ENCODE data around the gene FAM171A2.

The FAM171A2 gene

GRCh38 chr17:44348234-44348987 lies 15.2 kb downstream of the FAM171A2 start:
- in situ Hi-C loops (cut with MboI; ENCODE audit: low sequenced_read_pairs): loop anchor here (25.0 kb wide), 1 partner anchor 136 kb away; the partner anchor contains the start of gene UBTF

GRCh38 chr17:44347206-44348055 lies 16.2 kb downstream of the FAM171A2 start:
- in situ Hi-C loops (cut with MboI; ENCODE audit: low sequenced_read_pairs): loop anchor here (25.0 kb wide), 1 partner anchor 135 kb away; the partner anchor contains the start of gene UBTF

DNA sequence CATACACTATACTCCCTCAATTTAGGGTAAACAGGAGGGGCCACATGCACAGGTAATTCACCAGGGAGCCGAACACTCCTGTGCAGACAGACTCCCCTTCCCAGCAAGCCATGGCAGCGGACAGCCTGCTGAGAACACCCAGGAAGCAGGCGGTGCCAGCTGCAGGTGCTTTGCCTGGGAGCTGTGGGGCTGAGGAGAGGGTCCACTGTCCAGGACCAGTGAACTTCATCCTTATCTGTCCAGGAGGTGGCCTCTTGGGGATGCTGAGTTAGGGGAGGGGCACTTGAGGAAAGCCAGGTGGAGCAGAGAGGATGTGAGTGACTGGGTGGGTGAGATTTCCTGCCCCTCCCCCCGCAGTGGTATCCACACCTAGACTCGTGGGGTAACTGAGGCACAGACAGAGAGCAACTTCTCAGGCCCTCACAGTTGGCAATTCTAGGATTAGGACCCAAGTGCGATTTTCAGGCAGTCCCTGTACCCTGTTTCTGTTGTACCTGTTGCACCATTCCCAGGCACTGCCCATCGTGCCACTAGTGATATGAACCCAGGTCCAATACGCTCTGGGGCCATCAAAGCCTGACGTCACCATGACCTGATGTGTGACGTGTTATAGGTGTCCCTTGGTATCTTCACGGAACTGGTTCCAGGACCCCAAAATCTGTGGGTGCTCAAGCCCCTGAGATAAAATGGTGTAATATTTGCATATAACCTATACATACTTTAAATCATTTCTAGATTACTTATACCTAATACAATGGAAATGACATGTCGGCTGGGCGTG lies 17.4 kb downstream of the FAM171A2 start:
- in situ Hi-C loops (cut with MboI; ENCODE audit: low sequenced_read_pairs): loop anchor here (25.0 kb wide), 1 partner anchor 134 kb away; the partner anchor contains the start of gene UBTF

DNA sequence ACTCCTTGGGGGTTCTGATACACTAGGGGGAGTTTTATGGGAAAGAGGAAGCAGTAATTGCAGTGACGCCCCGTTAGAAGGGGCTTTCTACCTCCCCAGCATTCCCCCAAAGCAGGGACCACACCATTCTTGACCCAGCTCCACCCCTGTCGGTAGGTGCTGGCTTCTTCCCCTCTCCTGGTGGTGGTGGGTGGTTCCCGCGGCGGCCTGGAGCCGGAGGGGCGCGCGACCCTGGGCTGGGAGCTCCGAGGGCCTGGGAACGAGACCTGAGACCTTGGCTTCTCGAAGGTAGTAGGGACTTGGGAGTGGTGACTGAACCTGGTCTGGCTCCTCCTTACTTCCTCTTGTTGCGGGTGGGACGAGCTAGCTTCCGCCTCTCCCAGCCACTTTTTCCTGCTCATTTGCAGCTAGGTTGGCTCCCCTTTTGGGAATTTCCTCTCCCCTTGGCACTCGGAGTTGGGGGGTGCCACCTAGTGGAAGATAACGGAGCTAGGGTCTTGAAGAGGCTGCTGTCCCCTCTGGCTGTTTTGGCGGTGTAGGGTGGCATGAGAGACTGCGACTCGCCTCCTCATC lies 18.1 kb downstream of the FAM171A2 start:
- in situ Hi-C loops (cut with MboI; ENCODE audit: low sequenced_read_pairs): loop anchor here (25.0 kb wide), 1 partner anchor 133 kb away; the partner anchor contains the start of gene UBTF

DNA sequence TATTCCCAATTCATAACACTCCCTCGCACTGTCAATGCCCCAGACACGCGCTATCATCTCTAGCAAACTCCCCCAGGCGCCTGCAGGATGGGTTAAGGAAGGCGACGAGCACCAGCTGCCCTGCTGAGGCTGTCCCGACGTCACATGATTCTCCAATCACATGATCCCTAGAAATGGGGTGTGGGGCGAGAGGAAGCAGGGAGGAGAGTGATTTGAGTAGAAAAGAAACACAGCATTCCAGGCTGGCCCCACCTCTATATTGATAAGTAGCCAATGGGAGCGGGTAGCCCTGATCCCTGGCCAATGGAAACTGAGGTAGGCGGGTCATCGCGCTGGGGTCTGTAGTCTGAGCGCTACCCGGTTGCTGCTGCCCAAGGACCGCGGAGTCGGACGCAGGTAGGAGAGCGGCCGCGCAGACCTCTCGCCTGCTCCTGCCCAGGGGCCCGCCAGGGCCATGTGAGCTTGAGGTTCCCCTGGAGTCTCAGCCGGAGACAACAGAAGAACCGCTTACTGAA lies 18.7 kb downstream of the FAM171A2 start, which contains the start of gene GRN:
GRN (plus strand) TSS at position 364 of the 515 bp plus-strand sequence. CDS start 3,863 bp downstream, outside the sequence.
- in situ Hi-C loops (cut with MboI; ENCODE audit: low sequenced_read_pairs): loop anchor here (25.0 kb wide), 1 partner anchor 133 kb away; the partner anchor contains the start of gene UBTF

GRCh38 chr17:44343510-44344209 lies 20.0 kb downstream of the FAM171A2 start:
- in situ Hi-C loops (cut with MboI; ENCODE audit: low sequenced_read_pairs): loop anchor here (25.0 kb wide), 1 partner anchor 131 kb away; the partner anchor contains the start of gene UBTF

DNA sequence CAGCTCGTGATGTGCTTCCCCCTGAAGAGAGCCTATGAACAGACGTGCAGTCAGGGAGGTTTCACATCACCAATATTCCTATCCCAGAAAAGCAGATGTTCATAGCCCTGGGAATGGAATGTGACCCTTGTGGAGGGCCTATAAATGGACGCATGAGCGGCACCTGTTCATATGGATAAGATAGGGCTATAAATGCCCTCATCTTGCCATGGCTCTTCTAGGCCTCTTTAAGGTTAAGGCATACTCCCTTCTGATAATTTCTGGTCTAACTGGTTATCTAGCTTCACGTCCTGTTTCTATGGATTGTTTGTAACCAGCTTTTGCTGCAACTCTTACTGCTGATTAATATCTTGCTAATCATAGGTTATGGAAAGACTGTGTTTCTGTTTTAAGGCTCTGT lies 23.1 kb downstream of the FAM171A2 start:
- in situ Hi-C loops (cut with MboI; ENCODE audit: low sequenced_read_pairs): loop anchor here (25.0 kb wide), 1 partner anchor 128 kb away; the partner anchor contains the start of gene UBTF

DNA sequence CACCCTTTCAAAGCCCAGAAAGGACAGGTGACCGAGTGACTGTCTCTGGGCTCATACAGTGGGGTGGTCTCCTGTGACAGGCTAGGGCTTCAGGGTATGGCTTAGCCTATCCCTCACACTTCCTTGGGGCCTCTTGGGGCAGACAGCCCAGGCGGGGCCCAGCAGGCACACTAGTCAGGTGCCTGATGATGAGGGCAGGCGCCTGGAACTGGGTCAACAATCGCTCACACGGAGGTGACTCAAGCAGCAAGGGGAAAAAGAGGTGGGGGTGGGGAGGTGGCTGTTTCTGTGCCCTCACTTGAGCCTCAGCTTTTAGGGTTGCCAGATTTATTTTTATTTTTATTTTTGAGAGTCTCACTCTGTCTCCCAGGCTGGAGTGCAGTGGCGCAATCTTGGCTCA lies 25.0 kb downstream of the FAM171A2 start:
- in situ Hi-C loops (cut with MboI; ENCODE audit: low sequenced_read_pairs): loop anchor here (25.0 kb wide), 1 partner anchor 126 kb away; the partner anchor contains the start of gene UBTF

GRCh38 chr17:44335968-44336367 lies 27.7 kb downstream of the FAM171A2 start:
- in situ Hi-C loops (cut with MboI; ENCODE audit: low sequenced_read_pairs): loop anchor here (25.0 kb wide), 1 partner anchor 124 kb away; the partner anchor contains the start of gene UBTF

- in situ Hi-C loops (cut with MboI; ENCODE audit: low sequenced_read_pairs): loop anchor here (25.0 kb wide), 1 partner anchor 123 kb away; the partner anchor contains the start of gene UBTF
Observed at GRCh38 chr17:44335564-44335963, 28.1 kb downstream of the FAM171A2 start.

GRCh38 chr17:44334727-44335126 lies 28.9 kb downstream of the FAM171A2 start:
- in situ Hi-C loops (cut with MboI; ENCODE audit: low sequenced_read_pairs): loop anchor here (25.0 kb wide), 1 partner anchor 122 kb away; the partner anchor contains the start of gene UBTF

- in situ Hi-C loops (cut with MboI; ENCODE audit: low sequenced_read_pairs): loop anchor here (25.0 kb wide), 1 partner anchor 122 kb away; the partner anchor contains the start of gene UBTF
Observed at GRCh38 chr17:44334315-44334714, 29.3 kb downstream of the FAM171A2 start.

GRCh38 chr17:44333371-44333770 lies 30.3 kb downstream of the FAM171A2 start:
- in situ Hi-C loops (cut with MboI; ENCODE audit: low sequenced_read_pairs): loop anchor here (25.0 kb wide), 1 partner anchor 121 kb away; the partner anchor contains the start of gene UBTF

DNA sequence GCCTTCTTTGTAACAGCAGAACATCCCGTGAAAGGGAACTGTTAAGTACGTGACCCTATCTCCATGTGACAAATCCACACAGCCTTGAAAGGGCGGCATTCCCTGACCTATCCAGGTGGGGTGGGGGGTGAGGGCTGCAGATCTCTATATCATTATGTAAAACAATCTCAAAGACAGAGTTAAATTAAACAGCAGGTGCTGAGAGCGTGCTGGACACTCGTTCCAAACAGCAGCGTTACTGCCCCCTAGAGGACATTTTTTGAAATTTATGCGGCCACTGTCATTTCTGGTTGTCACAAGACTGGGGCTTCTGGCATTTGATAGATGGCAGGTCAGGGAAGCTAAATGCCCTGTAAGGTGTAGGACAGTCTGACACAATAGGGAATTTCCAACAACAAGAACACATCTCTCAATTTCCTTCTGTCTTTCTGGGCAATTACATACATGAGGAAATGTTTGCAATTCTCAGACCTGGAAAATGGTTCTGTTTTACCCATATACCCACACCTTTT lies 32.3 kb downstream of the FAM171A2 start:
- in situ Hi-C loops (cut with MboI; ENCODE audit: low sequenced_read_pairs): loop anchor here (25.0 kb wide), 1 partner anchor 119 kb away; the partner anchor contains the start of gene UBTF

DNA sequence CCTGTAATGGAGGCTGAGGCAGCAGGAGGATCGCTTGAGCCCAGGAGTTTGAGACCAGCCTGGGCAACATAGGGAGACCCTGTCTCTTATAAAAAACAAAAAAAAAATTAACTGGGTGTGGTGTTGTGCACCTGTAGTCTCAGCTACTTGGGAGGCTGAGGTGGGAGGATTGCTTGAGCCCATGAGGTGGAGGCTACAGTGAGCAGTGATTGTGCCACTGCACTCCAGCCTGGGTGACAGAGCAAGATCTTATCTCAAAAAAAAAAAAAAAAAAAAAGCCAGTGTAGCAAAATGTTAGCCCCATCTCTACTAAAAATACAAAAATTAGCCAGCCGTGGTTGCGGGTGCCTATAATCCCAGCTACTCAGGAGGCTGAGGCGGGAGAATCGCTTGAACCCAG lies 33.4 kb downstream of the FAM171A2 start:
- in situ Hi-C loops (cut with MboI; ENCODE audit: low sequenced_read_pairs): loop anchor here (25.0 kb wide), 1 partner anchor 118 kb away; the partner anchor contains the start of gene UBTF

GRCh38 chr17:44329516-44329915 lies 34.1 kb downstream of the FAM171A2 start:
- in situ Hi-C loops (cut with MboI; ENCODE audit: low sequenced_read_pairs): loop anchor here (25.0 kb wide), 1 partner anchor 117 kb away; the partner anchor contains the start of gene UBTF

- in situ Hi-C loops (cut with MboI; ENCODE audit: low sequenced_read_pairs): loop anchor here (25.0 kb wide), 1 partner anchor 116 kb away; the partner anchor contains the start of gene UBTF
Observed at GRCh38 chr17:44327715-44328449, 35.8 kb downstream of the FAM171A2 start.

Data from HL-60/S4 (cell line).